HL-60/S4 treated with phorbol 12-myristate 13-acetate at 8.2 ng/mL for 4 days and 3 days (cell line): Measurements from ENCODE around the gene PLS1.

Experiments
- in situ Hi-C: fragments of 300-500 bp; cut with MboI; formaldehyde crosslinking; loops from 2 replicates; pipeline ENCODE4 v1.15.0; 2022; ENCODE audit warnings: low sequenced_read_pairs

The PLS1 gene

DNA sequence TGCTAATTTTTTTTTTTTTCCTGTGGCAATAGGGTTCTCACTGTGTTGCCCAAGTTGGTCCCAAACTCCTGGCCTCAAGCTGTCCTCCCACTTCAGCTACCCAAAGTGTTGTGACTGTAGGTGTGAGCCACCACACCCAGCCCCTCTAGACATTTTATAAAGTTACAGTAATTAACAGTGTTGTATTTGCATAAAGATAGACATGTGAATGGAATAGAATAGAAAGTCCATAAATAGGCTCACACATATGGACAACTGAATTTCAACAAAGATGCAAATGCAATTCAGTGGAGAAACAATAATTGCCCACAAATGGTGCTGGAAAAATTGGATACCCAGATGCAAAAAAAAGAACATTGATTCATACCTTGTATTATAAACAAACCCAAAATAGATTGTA is 39.9 kb downstream of the PLS1 start:
- in situ Hi-C loops: no loop called here

DNA sequence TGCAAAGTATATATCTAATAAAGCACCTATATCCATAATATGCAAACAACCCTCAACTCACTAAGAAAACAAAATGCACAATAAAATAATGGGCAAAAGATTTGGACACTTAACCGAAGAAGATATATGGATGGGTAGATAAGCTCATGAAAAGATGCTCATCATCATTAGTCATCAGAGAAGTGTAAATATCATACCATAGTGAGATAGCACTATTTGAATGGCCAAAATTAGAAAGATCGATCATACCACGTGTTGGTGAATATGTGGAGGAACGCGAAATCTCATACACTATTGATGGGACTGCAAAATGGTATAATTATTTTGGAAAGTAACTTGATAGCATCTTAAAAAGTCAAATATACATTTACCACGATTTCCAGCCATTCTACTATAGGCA is 40.5 kb downstream of the PLS1 start:
- in situ Hi-C loops: no loop called here

DNA sequence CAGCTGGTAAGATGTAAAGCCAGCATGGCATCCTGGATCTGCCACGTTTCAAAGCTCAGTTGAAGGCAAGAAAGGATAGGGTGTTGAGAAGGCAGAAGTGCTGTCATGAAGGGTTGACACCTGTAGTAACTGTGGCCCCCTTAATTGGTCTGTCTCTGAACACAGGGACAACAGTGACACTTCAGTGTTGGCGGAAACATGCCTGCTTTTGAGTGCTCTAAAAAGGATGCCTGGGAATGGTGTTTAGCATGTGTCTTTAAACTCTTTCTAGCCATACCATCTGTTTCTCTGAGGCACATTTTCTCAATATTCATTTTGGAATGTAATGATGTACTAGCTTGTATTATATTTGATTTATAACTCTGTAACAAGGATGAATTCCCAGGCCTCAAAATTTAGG is 42.1 kb downstream of the PLS1 start:
- in situ Hi-C loops: no loop called here

DNA sequence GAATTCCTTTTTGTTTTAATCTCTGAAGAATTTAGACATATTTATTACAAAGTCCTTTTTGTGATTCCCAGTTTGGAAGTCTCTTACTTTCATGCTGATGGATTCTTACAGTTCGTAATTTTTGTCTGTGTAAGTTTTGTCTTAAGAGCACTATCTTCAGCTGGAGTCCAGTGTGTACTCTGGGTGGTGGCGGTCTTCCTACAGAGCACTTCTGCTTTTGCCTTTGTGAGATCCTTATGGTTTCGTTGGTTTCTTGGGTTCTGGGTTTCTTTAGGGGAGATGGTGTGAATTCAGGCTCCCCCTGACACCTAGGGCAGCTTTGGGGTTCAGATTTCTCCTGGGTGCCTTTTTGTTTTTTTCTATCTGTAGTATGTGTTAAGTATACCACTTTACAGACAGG is 45.3 kb downstream of the PLS1 start:
- in situ Hi-C loops: no loop called here

DNA sequence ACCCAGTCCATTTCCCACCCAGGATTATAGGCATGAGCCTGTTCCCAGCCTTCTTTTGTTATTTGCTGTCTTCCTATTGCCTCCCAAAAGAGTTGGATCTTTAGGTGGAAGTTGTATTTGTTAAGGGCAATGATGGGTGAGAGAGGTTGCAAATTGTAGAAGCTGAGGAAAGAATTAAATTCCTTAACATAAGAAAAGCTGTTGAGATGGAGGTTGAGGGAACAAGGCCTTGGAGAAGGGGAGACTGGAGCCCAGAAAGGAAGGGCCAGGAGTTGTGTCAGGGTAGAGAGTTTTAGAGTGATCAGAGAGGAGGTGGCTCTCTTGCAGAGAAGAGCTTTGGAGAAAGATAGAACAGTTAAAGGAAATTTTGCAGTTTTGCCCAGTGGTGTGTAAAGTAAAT is 46.8 kb downstream of the PLS1 start:
- in situ Hi-C loops: no loop called here

DNA sequence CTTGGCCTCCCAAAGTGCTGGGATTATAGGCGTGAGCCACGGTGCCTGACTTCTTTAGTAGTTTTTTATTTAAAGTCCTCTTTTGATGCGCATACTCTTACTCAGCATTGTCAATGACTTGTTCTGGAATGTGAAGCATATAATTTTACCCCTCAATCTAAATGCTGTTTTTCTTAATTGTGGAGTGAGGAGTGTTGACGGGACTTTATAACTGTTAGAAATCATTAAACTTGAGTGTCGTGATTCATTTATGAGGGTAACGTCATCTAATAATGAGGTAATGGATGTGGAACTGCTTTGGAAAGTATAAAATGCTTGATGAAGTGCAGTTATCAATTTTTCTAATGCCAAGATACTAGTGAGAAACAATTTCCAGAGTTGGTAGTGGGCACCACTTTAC is 48.3 kb downstream of the PLS1 start:
- in situ Hi-C loops: no loop called here

DNA sequence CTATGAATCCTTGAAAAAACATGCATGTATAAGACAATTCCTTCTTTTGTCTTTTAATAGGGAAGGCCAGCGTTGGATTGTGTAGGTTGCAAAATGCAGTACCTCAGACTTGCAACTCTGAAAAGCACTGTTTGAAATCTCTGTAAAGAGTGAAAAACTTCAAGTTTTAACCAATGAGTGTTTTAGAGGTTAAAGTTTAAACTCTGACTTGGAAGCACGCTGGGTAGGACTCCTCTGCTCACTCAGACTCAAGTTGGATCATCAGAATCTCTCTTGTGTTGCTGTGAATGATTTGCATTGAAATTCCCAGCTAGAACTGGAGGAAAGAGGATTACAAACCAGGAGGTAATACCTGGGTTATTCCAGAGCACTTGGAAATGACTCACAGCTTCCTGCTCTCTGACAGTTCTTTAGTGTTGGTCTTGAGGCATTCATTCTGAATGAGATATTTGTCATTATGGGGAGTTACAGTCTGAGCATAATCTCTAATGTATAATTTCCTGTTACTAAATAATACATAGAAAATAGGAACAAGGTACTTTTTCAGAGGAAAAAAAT is 49.1 kb downstream of the PLS1 start:
- in situ Hi-C loops: no loop called here

DNA sequence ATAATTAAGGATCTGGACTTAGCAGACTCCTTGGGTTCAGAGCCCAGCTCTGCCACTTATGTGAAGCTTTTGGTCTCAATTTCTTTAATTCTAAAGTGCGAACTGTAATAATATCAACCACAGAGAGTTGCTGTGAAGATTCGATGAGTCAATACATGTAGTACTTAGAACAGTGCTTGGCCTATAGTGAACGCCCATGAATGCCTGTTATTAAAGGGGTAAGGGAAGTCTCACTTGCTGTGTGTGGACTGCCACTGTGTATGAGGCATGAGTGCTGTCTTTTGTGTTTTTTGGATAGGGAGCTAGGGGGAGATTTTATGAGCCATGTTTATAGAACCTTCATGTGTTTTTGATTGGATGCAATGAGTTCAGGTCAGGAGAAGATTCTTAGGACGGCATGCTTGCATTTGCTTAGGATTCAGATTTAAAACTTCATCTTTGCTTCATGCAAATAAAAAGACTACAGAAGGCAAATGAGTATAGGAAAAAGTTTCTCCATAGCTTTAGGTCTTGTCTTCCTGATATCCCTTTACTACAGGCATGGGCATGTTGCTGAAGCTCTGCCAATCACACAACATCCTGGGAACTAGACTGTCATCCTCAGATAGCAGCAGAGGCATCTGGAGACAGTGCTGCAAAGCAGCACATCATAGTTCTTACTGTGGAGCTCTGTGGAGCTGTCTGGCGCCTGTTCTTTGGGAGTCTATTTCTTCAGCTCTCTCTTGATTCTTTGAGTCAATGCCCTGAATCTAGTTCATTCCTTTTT is 50.0 kb downstream of the PLS1 start:
- in situ Hi-C loops: no loop called here

DNA sequence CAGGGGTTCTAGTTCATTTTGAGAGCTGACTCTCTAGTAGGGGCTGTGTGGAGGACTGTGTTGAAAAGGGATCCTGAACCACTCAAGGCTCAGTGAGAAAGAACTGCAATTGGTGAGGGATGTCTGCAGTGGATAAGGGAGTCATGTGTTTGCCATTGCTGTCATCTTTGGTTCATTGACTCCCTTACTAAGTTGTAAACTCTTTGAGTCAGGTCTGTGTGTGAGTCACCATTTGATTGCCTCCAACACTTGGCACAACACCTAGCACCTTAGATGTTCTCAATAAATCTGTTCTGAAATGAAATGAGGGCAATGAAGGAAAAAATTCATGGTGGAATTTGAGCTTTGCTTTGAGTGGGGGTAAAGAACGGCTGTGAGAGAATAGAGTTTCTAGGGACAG is 51.7 kb downstream of the PLS1 start:
- in situ Hi-C loops: no loop called here

DNA sequence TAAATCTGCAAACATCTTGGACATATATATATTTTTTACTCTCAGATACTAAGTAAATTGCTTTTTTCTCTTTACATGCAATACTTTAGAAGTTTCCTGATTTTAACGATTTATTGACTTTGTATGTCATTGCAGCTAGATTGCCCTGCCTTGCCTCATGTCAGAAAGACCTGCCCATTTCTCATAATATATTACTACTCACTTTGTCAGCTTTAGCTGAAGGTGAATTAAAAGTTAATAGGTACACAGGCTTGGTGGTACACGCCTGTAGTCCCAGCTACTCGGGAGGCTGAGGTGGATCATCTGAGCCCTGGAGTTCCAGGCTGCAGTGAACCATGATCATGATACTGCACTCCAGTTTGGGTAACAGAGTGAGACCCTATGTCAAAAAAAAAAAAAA is 52.8 kb downstream of the PLS1 start:
- in situ Hi-C loops: no loop called here

DNA sequence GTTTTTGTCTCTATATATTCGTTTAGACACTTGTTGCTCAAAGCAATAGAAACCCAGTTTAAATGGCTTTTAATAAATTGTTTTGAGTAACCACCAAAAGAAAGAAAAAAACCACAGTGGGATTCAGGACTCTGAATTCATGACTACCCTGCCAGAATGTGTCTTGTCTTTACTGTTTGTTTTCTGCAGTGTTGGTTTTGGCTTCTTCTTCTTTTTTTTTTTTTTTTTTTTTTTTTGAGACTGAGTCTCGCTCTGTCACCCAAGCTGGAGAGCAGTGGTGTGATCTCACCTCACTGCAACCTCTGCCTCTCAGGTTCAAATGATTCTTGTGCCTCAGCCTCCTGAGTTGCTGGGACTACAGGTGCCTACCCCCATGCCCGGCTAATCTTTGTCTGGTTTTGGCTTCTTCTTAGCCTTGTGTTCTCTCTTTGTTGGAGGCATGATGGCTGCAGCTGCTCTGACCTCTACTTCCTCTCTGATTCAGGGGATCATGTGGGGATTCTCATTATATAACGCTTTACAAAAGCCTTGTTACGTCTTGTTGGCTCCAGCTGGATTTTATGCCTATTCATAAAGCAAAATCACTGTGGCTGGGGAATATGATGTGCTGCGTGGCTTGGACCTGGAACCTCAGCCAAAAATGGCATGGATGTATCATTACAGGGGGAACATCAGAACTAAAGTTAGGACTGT is 54.0 kb downstream of the PLS1 start:
- in situ Hi-C loops: no loop called here

DNA sequence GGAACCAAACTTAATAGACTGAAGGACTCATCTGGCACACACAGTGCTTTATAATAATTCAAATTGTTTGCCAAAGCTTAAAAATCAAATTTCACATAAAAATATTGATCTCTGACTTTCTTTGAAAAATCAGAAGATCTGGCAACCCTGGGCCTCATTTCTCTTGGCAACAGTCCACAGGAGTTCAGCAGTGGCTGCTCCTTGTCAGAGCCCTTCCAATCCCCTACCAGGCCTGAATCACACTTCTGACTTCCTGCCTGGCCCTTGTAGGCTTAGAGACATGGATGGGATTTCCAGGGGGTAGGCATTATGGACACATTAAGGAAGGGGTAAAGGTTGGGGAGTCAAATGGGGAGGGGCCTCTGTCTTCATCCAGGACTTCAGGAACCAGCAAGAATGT is 55.5 kb downstream of the PLS1 start:
- in situ Hi-C loops: no loop called here

DNA sequence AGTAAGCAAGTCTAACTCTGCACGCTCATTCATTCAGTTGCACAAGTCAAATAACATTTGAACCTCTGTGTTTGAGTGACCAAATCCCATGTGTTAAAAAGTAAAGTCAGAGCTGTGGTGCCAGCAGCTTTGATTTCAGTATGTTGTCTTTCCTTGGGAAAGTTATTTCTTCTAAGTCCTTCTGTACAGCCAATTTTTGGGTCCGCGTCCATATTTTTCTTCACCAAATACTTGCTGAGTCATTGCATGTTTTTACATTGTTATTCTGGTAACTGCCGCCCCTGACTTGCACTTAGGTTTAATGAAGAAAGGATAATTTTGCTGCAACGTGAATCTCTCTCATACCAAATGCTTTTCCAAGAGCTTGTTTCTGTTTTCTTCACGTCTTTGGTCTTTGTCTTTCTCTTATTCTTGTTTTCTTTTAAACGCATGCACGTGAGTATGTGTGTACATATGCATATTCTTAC is 56.7 kb downstream of the PLS1 start:
- in situ Hi-C loops: no loop called here

DNA sequence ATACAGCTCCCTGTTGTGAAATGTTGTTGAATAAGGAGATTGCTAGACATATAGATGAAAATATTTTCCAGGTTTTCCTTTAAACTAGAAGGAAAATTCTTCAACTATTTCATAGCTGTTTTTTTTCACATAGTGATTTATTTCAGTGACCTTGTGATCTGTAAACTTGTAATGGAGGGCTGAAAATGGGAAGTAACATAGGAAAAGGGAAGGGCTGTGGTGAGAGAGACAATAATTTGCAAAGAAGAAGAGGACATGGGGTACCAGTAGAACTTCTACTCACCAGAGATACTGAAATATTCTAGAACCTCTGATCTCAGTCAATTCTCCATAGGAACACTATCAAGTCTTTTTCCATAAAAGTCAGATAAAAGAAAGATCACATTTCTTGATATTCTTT is 60.4 kb downstream of the PLS1 start:
- in situ Hi-C loops: no loop called here

DNA sequence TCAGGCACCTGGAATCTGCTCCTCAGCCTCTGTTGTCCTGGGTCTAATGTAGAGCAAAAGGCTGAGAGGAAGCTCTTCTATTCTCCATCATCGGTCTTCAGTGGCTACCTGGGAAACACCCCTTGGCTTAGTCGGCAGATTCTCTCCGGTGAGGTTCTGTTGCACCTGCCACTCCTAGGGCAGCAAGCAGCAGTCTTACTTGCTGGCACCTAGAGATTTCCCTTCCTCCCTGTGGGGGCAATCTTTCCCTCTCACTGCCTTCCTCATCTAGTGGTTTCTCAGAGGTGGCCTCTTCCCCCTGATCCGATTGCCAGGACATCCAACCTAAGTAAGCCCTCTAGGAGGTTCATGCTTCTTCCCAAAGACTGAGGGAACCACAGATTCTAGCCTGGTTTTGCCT is 60.8 kb downstream of the PLS1 start:
- in situ Hi-C loops: no loop called here

DNA sequence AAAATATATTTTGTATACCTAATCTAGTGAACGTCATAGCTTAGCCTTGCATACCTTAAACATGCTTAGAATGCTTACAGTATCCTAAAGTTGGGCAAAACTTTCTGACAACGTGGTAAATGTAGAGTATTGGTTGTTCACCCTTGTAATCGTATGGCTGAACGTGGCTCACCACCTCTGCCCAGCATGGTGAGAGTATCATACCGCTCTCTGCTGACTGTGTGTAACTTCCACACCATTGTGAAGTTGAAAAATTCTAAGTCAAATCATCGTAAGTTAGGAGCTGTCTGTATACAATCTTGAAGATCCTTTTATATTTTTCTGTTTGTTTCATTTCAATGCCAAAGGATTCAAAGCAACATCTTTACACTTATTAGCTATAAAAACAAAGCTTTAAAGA is 64.2 kb downstream of the PLS1 start:
- in situ Hi-C loops: no loop called here

DNA sequence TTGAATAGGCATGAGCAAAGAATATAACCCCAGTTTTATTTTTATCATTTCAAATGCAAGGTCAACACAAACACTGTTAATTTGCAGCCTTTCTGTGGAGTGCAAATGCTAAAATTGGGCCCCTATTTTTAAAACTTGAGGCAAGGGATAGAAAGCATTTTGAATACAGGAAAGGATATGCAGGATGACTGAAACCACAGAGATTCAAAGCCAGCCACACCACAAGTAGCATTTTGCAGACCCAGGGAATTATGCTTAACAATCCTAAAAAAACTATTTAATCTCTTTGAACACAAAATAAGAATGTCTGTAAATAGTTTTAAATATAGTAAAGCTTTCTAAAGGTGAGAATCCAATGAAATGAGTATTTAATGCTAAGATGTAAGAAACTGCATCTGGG is 64.7 kb downstream of the PLS1 start:
- in situ Hi-C loops: no loop called here

DNA sequence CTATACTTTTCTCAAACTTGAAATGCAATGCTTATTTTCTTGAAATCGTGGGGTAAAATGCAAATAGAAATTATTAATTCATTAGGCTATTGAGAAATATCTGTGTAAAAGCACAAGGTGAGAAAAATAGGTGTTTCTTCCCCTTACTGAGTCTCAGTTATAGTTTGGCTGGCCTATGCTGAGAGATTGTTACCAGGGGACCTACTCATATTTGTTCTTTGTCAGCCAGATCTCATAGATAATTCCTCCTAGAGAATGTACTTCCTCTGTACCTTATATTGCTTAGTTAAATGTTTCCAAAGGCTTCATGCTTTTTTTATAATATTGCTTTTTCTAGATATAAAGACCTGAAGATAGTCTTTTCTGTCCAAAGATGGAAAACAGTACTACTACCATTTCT is 67.7 kb downstream of the PLS1 start:
- in situ Hi-C loops: no loop called here

DNA sequence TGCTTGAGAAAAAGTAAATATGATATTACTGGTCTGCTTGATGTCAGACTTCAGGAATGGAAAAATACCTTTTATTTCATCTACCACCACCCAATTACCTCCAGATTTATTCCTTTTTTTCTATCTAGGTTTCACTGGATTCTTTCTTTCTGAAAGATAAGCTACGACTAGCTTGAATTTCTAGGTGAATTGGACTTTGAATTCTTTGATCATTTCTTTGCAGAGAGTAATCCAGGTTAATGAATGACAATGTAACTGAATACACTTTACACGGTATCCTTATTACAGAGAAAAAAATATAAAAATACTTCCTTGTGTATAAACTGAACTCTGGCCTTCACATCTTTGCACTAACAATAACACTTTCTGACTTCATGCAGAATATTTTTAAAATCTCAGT is 68.1 kb downstream of the PLS1 start:
- in situ Hi-C loops: no loop called here

DNA sequence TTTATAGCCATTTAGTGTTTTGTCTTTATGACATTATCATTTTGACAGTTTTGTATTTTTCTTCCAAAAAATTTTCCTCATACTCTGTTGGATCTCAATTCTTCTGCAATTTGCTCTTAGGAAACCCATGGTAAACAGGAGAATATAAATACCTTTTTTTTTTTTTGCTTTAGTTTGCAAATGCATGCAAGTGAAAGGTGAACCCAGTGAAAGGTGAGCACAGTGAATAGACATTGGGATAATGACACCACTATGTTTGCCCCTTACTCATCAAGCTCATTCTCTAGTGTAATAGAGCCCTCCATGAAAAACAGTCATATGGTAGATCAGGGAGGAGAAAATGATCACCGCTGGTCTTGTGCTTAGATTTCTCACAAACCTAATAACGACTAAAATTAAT is 68.6 kb downstream of the PLS1 start:
- in situ Hi-C loops: no loop called here

DNA sequence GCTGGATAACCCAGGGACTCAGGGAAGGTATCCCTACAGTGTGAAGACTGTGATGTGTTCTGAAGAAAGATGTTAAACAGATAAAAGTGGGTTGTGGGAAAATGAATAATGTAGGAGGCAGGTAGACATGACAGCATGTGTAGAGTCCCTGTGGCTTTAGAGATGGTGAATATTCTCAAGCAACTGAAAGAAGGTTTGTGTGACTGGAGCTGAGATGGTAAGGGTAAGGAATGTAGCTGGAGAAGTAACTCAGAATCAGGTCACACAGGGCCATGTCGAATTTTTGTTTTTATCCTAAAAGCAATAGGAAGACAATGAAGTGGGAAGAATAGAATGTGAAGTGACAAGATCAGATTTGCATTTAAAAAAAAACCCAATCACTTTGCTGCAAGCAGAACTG is 73.9 kb downstream of the PLS1 start:
- in situ Hi-C loops: no loop called here

DNA sequence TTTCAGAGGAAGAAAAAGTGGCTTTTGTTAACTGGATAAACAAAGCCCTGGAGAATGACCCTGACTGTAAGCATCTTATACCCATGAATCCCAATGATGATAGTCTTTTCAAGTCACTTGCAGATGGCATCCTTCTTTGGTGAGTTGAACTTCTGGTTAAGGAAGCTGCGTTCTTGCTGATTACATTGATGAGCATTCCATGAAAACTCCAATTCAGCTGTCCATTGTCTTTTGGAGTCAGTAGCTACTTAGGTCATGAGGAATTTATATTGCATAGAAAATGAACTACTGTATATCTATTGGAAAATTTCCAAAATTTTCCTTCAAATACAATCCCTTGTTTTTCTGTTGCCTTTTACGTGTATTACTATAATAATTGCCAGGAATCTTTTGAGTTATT is 80.0 kb downstream of the PLS1 start:
- in situ Hi-C loops: no loop called here
